Islet of Langerhans (tissue), 1 donor: ENCODE measurements around the gene GCKR.
"Not testable (repeated sequence)": the region's sequence is repeated elsewhere in the genome, so short reads cannot be mapped to it uniquely, and the experiment has no call there.

Experiments used
- FAIRE-seq: peaks from one replicate; lab custom pipeline; 2011; peaks lifted over from hg19 to GRCh38; lab: Jason Lieb, UNC

Gene GCKR

DNA sequence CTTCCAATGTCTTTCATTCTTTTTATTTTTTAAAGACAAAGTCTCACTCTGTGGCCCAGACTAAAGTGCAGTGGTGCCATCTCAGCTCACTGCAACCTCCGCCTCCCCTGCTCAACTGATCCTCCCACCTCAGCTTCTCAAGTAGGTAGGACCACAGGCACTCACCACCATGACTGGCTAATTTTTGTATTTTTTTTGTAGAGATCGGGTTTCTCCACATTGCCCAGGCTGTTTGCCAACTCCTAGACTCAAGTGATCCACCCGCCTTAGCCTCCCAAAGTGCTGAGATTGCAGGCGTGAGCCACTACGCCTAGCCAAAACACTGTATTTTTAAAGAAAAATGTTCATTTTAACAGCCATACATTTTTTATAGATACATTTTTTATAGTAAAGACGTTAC, 12.7 kb downstream of the GCKR start:
- FAIRE-seq = no peak

DNA sequence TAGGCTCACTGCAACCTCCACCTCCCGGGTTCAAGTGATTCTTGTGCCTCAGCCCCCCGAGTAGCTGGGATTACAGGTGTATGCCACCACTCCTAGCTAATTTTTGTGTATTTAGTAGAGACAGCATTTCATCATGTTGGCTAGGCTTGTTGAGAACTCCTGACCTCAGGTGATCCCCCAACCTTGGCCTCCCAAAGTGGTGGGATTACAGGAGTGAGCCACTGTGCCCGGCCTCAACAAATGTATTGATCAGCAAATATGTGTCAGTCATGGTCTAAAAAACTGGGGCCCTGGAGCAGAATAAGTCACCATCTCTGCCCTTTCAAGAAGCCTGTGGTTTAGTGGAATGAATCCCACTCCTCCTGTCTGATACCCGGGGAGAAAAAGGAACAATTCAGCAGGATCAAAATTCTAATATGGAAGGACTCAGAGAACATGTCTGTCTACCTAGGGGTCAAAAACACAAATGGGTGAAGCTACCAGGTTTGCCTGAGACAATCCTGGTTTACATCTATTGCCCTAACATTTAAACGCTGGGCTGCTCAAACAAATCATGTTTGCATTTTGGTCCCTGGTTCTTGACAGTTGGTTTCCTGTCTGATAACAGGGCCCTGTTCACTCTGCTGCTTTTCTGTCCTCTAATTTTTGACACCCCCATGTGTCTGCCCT, 21.6 kb downstream of the GCKR start:
- FAIRE-seq = no peak

DNA sequence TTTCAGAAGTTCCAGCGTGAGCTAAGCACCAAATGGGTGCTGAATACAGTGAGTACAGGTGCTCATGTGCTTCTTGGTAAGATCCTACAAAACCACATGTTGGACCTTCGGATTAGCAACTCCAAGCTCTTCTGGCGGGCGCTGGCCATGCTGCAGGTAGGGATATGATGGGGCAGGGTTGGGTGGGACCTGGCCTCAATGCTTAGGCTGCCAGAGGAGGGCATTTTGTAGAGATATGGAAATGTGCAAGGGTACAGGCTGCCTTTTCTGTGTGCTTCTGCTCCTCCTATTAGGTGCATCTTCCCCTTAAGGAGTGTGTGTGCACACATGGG, 22.1 kb downstream of the GCKR start:
- FAIRE-seq = no peak

DNA sequence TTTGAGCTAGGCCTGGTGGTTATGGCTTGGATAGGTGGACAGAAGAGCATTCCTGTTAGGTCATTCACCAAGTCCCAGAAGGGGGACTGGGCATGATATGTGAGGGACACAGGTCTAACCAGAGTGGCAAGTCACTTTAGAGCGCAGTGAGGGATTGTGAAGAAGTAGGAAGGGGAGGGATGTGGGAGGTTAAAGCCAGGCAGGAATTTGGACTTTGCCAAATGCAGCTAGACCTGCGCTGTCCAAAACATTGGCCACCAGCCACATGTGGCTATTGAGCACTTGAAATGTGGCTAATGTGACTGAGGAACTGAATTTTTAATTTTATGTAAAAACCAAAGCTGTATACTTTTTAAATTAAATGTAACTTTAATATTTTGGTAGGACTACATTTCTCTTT, 23.7 kb downstream of the GCKR start:
- no peak for FAIRE-seq

- no peak for FAIRE-seq
Measured at GRCh38 chr2:27522400-27522945, 25.8 kb downstream of the GCKR start.

DNA sequence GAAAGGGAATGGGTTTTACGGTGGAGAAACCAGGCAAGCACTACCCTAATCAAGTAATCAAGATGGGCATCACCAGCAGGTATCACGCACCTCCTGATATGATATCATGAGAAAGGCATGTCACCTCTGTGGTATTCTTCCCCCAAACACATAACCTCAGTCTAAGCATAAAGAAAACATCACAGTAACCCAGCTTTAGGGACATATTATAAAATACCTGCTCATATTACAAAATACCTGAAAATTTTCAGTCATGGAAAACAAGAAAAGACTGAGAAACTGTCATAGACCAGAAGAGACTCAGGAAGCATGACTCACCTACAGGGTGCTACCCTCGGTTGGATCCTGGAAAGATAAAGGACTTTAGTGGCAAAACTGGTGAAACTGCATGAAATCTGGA, 30.5 kb downstream of the GCKR start:
- no peak for FAIRE-seq

DNA sequence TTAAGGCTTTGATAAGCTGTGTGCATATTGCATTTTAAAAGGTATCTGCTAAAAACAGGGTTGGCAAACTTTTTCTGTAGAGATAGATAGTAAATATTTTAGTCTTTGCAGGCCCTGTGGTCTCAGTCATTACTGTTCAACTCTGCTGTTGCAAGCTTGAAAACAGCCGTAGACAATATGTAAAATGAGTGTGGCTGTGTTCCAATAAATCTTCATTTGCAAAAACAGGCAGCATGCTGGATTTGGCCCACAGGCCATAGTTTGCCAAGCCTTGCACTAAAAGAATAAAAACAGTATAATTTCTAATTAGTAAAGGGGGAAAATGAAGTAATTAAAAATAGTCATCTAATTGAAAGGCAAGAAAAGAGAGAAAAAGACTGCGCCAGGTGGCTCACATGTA, 35.3 kb downstream of the GCKR start:
- no peak for FAIRE-seq

- FAIRE-seq = no peak
Measured at GRCh38 chr2:27537287-27537686, 40.6 kb downstream of the GCKR start.

DNA sequence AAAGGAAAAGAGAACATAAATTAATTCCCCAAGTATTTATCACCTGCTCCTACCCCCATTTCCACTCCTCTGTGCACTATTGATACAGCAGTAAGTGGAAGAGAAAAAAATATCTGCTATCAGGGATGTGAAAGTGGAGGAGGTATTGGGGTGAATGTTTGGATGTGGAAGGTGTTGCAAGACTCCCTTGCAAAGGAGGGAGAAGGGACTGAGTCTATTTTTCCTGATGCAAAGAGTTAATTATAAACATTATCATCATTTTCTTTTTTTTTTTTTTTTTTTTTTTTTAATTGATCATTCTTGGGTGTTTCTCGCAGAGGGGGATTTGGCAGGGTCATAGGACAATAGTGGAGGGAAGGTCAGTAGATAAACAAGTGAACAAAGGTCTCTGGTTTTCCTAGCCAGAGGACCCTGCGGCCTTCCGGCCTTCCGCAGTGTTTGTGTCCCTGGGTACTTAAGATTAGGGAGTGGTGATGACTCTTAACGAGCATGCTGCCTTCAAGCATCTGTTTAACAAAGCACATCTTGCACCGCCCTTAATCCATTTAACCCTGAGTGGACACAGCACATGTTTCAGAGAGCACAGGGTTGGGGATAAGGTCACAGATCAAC, 42.3 kb downstream of the GCKR start:
- FAIRE-seq = not testable (repeated sequence)

GRCh38 chr2:27539649-27540048, 43.0 kb downstream of the GCKR start:
- not testable (repeated sequence) for FAIRE-seq

DNA sequence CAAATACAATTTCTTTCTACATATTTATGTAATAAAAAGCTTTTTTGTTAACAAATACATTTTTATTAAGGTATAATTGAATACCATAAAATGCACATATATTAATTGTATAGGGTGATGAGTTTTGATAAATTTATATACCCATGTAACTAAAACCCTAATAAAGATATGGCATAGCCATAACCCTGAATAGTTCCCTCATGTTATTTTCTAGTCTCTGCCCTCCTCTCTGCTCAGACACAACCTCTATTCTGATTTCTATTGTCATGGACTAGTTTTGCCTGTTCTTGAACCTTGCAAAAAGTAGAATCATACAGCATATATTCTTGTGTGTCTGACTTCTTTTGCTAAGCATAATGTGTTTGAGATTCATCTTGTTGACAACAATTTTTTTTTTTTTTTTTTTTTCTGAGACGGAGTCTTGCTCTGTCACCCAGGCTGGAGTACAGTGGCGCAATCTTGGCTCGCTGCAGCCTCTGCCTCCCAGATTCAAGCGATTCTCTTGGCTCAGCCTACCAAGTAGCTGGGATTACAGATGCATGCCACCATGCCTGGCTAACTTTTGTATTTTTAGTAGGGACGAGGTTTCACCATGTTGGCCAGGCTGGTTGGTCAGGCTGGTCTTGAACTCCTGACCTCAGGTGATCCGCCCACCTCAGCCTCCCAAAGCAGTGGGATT, 47.6 kb downstream of the GCKR start:
- no peak for FAIRE-seq

DNA sequence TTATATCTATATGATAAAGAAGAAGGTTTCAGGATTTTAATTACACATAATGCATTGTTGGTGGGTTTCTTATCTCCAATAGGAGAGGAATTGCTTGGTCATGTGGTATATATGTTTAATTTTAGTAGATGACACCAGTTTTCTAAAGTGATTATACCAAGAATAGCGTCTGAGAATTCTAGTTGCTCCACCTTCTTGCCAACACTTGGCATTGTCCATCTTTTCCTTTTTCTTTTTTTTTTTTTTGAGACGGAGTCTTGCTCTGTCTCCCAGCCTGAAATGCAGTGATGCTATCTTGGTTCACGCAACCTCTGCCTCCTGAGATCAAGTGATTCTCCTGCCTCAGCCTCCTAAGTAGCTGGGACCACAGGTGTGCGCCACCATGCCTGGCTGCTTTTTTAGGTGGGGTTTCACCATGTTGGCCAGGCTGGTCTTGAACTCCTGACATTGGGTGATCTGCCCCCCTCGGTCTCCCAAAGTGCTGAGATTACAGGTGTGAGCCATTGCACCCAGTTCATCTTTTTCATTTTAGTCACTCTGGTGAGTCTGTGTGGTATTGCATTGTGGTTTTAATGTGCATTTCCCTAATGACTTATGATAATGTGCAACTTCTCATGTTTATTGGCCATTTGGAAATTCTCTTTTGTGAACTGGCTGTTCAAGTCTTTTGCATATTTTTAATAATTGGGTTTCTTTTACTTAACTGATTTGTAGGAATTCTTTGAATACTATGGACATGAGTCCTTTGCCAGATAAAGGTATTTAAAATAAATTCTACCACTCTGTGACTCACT, 48.9 kb downstream of the GCKR start:
- no peak for FAIRE-seq

DNA sequence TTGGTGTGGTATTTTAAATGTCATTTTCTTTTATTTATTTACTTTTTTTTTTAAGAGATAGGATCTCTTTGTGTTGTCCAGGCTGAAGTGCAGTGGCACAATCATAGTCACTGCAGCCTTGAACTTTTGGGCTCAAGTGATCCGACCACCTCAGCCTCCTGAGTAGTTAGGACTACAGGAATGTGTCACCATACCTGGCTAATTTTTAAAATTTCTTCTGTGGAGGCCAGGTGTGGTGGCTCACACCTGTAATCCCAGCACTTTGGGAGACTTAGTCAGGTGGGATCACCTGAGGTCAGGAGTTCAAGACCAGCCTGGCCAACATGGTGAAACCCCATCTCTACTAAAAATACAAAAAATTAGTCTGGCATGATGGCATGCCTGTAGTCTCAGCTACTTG, 52.7 kb downstream of the GCKR start:
- FAIRE-seq = no peak

GRCh38 chr2:27551514-27551913, 54.9 kb downstream of the GCKR start:
- no peak for FAIRE-seq

DNA sequence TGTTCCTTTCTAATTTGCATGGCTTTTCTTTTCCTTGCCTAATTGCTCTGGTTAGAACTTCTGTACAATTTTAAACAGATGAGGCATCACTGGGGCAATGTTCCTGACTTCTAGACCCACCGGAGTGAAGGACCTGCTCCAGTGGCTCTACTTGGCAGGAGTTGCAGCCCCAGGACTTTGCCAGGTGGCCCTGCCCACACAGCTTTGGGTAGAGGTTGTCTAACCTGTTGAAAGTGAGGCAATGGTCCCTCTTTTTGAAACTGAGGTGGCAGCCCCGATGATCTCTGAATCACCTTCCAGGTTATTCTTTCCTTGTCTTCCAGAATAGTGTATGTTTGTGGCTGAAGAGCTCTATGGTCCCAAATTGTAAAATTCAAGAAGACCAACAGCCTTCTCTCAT, 56.3 kb downstream of the GCKR start:
- no peak for FAIRE-seq

DNA sequence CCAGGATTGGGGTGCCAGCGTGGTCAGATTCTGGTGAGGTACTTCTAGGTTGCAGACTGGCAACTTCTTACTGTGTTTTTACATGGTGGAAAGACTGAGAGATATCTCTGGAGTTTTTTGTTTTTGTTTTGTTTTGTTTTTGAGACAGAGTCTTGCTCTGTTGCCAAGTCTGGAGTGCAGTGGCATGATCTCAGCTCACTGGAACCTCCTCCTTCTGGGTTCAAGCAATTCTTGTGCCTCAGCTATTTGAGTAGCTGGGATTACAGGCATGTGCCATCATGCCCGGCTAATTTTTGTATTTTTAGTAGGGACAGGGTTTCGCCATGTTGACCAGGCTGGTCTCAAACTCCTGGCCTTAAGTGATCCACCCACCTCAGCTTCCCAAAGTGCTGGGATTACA, 57.8 kb downstream of the GCKR start:
- FAIRE-seq = not testable (repeated sequence)

GRCh38 chr2:27559228-27559627, 62.6 kb downstream of the GCKR start:
- FAIRE-seq = no peak

DNA sequence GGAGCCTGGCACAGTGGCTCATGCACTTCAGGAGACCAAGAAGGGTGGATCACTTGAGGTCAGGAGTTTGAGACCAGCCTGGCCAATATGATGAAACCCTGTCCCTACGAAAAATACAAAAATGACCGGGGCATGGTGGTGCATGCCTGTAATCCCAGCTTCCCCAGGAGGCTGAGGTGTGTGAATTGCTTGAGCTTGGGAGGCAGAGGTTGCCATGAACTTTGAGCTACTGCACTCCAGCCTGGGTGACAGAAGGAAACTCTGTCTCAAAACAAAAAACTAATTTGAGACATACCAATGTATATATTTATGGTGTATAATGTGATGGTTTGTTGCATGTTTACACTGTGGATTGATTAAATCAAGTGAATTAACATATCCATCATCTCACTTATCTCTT, 64.4 kb downstream of the GCKR start:
- FAIRE-seq = no peak

DNA sequence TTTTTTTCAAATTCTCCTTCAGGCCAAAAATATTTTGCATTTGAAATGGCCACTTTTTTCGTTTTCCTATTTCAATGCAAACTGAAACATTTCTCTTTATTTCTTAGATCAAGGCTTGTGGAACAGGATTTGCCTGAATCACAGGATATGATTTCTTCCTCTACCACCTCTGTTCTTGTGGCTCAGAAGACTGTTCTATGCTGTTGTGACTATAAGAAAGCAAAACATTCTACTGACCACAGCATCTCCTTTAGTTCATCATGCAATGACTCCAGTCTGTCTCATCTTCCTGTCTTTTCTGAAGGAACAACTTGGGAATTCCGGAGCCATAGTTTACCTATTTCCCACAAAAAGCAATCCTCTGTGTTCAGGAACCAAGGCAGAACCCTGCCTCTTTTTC, 70.0 kb downstream of the GCKR start:
- no peak for FAIRE-seq

DNA sequence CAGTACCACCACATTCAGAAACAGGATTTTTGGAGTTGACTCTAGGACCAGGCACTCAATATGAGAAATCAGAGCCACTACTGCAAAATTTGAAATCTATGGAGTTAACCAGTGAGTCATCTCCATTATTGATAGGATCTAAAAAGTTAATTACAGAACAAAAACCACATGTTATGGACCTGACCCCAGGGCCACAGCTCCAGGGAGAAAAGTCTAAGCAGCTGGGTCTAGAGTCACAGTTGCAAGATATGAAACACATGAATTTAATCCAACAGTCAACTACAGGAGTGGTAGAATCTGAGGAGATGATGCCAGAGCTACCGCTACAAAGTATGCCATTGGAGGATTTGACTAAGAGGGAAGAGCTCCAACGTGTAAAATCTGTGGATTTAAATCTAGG, 72.8 kb downstream of the GCKR start:
- FAIRE-seq = no peak

GRCh38 chr2:27571197-27571596, 74.6 kb downstream of the GCKR start:
- no peak for FAIRE-seq

- FAIRE-seq = no peak
Measured at GRCh38 chr2:27571681-27572080, 75.0 kb downstream of the GCKR start.

GRCh38 chr2:27572439-27572838, 75.8 kb downstream of the GCKR start:
- no peak for FAIRE-seq
